ENCODE measurements around the gene SLC3A2.

- TF ChIP-seq CTCF (conservative IDR thresholded peaks at IDR 0.05 in 1 of 2, IDR thresholded peaks at IDR 0.05 in 1 of 2; ENCODE audit: low read depth in 1 of 2, low read length in 2 of 2) (no peak), EZH2 (IDR thresholded peaks at IDR 0.05; ENCODE audit: low read length, missing control alignments) (no peak)
Observed at GRCh38 chr11:62931499-62932278, 51.0 kb downstream of the SLC3A2 start.

Measured in fibroblast of lung (primary cell).